Mononuclear cell (primary cell): ENCODE data around the gene EXOC3L4. TPM values are rescaled to one million over a fixed set of nuclear protein-coding genes. Genes with fewer than 3 reads are reported as not detected.
"Not testable (repeated sequence)": the region's sequence is repeated elsewhere in the genome, so short reads cannot be mapped to it uniquely, and the experiment has no call there.

ENCODE experiments used
- H3K27me3 ChIP-seq: 2 replicates; pipeline ENCODE4 v1.6.0; 2011; ENCODE audit warnings: low read length, control low read depth; ENCODE audit not compliant: insufficient read depth
- H3K4me1 ChIP-seq: 2 replicates; pipeline ENCODE4 v1.5.1; 2011; ENCODE audit warnings: mild to moderate bottlenecking, low read length, control low read depth; ENCODE audit not compliant: insufficient read depth
- H3K4me3 ChIP-seq: 2 replicates; pipeline ENCODE4 v1.5.1; 2011; ENCODE audit warnings: mild to moderate bottlenecking, low read length, moderate library complexity
- H3K9me3 ChIP-seq: 2 replicates; pipeline ENCODE4 v1.5.1; 2011; ENCODE audit warnings: low read depth, mild to moderate bottlenecking, control low read depth, low read length
- total RNA-seq: library from RNA; depleted of rRNA; stranded (reverse); fragments of >200 nt; gene quantifications from one replicate; pipeline ENCODE4 v1.2.3, GENCODE V29; 2012

The EXOC3L4 gene
- not detected for total RNA-seq

GRCh38 chr14:103094406-103095209 lies at the start of gene EXOC3L4:
EXOC3L4 (plus strand) TSS chr14:103094725; CDS start chr14:103100220, 5,495 bp downstream.
- H3K27me3 ChIP-seq, result peaks cover 5% of the 10 kb centered on the region
- peaks cover 15% of the 10 kb centered on the region for H3K4me1 ChIP-seq
- H3K4me3 ChIP-seq, result no peak within 1 kb of the TSS
- no peaks in the 10 kb centered on the region for H3K9me3 ChIP-seq

DNA sequence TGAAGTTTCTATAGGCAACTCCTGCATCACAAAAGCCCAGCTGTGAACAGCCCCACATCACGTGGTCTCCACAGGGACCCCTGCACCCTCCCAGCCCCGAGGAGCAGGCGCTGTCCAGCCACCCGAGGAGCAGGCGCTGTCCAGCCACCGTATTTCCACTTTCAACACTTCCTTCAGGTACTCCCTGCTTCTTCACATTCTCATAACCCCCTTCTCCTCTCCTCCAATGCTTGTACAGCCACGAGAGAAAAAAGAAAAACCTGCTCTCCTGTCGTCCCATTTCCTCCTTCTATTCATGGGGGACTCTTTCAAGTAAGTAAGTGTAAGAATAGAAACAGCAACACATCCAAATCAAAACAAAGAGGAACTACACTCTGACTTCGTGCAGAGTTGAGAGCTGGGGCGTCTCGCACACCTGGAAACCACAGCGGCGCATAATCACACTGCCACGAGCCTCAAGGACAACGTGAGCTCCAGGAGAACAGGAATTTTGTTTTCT lies 49.1 kb upstream of the EXOC3L4 start:
- Histone ChIP-seq H3K4me3 (no peak overlapping the region), H3K4me1 (peaks cover 9% of the 10 kb centered on the region), H3K27me3 (no peaks in the 10 kb centered on the region), H3K9me3 (no peaks in the 10 kb centered on the region)

- H3K4me1 ChIP-seq, H3K9me3 ChIP-seq, H3K27me3 ChIP-seq, H3K4me3 ChIP-seq: not testable (repeated sequence)
These were observed 47.1 kb upstream of the EXOC3L4 start for GRCh38 chr14:103047453-103047852.

DNA sequence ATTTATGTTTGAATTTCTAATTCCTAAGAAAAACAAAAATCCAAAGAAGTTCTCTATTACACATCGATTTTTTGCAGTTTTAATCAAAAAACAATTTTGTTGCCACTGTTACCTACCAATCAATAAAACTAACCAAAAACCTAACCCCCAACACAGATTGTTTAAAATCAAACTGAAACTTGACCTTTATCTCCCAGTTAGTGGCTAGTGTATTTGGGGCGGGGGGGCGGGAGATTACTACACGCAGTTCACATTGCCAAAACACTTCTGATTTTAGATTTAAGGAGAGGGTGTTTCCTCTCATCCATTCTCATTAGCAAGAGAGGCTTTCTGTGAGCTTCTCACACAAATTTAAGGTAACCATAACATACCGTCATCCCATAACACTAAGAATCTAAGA lies 43.6 kb upstream of the EXOC3L4 start:
- H3K4me3 ChIP-seq, result no peak overlapping the region
- peaks cover 12% of the 10 kb centered on the region for H3K27me3 ChIP-seq
- peaks cover 1% of the 10 kb centered on the region for H3K4me1 ChIP-seq
- H3K9me3 ChIP-seq, result no peaks in the 10 kb centered on the region

- Histone ChIP-seq H3K4me3 (no peak overlapping the region), H3K4me1 (no peaks in the 10 kb centered on the region), H3K27me3 (peaks cover 15% of the 10 kb centered on the region)
These were observed 42.1 kb upstream of the EXOC3L4 start for GRCh38 chr14:103052407-103052806.

DNA sequence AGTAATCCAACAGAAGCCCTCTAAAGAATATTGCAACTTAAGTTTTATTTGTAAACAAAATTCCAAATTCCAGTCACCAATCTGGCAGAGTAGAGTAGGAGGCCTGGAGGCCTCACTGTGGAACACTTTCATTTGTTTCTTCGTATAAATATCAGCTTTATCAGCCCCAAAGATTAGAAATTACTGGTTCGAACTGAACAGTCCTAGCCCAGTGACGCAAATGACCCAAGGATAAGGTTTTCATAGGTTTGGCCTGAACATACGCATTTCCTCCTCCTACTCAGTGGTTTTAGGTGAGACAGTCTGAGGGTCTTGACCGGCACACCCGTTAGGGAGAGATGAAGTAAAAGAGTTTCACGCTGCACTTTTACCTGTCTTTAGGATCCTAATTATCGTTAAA lies 38.8 kb upstream of the EXOC3L4 start:
- Histone ChIP-seq H3K4me1 (peaks cover 7% of the 10 kb centered on the region), H3K9me3 (no peaks in the 10 kb centered on the region), H3K27me3 (peaks cover 34% of the 10 kb centered on the region), H3K4me3 (no peak overlapping the region)

More at GRCh38 chr14:103052407-103052806, 42.1 kb upstream of the EXOC3L4 start:
- H3K9me3 ChIP-seq, result no peaks in the 10 kb centered on the region

DNA sequence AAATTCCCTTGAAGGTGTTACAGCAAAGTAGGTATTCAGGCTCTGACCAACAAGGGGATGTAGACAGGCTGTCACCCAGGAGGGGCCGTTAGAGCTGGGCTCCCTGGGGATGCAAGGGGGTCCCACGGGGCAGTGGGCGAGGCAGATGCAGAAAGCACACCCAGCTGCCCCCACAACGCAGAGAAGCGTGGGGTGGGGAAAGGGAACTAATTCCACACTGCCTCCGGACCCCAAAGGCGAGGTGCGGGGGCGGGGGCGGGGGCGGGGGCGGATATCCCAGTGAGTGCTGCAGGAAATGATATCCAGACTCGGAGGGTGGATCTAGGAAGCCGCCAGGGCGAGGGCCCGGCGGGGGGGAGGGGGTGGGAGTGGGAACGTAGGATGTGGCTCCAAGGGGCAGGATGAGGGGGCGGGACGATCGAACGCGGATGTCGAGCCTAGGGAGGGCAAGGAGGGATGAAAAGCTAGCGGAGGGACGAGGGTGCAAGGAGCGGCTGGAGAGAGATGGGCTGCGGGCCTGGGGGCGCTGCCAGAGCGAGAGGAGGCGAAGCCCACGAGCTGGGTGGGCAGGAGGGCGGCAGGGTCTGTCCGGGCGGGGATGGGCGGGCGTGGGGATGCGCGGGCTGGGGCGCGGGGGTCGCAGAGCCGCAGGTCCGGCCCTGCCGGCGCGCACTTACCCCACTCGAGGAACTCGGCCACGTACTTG lies 38.0 kb upstream of the EXOC3L4 start:
- H3K4me1 ChIP-seq, result peaks cover 7% of the 10 kb centered on the region
- no peaks in the 10 kb centered on the region for H3K9me3 ChIP-seq
- H3K4me3 ChIP-seq, result peak overlapping the region; percentile 39
- H3K27me3 ChIP-seq, result peaks cover 34% of the 10 kb centered on the region

DNA sequence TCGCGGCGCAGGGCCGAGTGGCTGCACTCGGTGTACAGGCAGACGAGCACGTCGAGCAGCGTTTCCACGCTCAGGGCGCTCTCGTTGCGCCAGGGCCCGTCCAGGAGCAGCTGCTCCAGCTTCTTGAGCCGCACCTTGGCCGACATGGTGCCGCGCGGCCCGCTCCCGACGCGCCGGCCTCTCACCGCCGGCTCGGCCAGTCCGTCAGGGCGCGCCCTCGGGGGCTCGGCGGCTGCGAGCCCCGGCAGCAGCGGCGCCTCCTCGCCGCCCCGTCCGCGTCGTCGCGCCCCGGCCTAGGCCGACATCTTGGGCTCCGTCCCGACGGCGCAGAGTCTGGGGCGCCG lies 37.5 kb upstream of the EXOC3L4 start:
- Histone ChIP-seq H3K4me3 (peak overlapping the region; percentile 39), H3K27me3 (peaks cover 34% of the 10 kb centered on the region), H3K9me3 (no peaks in the 10 kb centered on the region), H3K4me1 (peaks cover 7% of the 10 kb centered on the region)

- Histone ChIP-seq H3K27me3 (peaks cover 34% of the 10 kb centered on the region), H3K9me3 (no peaks in the 10 kb centered on the region), H3K4me1 (peaks cover 7% of the 10 kb centered on the region), H3K4me3 (peak within 1 kb of the TSS; percentile 39)
These were observed 37.0 kb upstream of the EXOC3L4 start, which contains the start of gene CDC42BPB for GRCh38 chr14:103057372-103058163. CDC42BPB (minus strand) TSS chr14:103057549; CDS start chr14:103057173, 376 bp downstream.

GRCh38 chr14:103058164-103059055 lies 36.1 kb upstream of the EXOC3L4 start:
- no peaks in the 10 kb centered on the region for H3K9me3 ChIP-seq

DNA sequence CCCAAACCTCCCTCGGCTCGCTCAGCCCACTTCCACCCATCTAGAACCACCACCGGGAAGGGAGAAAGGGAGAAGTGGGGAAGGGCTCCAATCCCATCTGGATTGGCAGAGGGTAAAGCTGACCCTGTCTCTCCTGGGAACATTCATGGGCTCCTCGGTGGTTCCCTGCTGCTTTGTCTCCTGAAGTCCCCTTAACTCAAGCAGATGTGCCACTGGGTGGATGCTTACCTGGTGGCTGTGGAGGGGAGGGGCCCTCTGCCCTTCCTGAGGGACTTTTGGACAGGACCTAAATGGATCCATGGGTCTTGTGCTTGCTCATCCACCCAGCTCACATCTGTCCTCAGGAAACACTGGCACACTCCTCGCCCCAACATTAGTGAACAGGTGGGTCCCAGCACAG lies 35.0 kb upstream of the EXOC3L4 start:
- peaks cover 7% of the 10 kb centered on the region for H3K4me1 ChIP-seq
- H3K9me3 ChIP-seq, result no peaks in the 10 kb centered on the region
- peaks cover 33% of the 10 kb centered on the region for H3K27me3 ChIP-seq
- no peak overlapping the region for H3K4me3 ChIP-seq

More at GRCh38 chr14:103058164-103059055, 36.1 kb upstream of the EXOC3L4 start:
- H3K4me1 ChIP-seq, result peaks cover 7% of the 10 kb centered on the region
- peaks cover 34% of the 10 kb centered on the region for H3K27me3 ChIP-seq
- peak overlapping the region; percentile 32 for H3K4me3 ChIP-seq

DNA sequence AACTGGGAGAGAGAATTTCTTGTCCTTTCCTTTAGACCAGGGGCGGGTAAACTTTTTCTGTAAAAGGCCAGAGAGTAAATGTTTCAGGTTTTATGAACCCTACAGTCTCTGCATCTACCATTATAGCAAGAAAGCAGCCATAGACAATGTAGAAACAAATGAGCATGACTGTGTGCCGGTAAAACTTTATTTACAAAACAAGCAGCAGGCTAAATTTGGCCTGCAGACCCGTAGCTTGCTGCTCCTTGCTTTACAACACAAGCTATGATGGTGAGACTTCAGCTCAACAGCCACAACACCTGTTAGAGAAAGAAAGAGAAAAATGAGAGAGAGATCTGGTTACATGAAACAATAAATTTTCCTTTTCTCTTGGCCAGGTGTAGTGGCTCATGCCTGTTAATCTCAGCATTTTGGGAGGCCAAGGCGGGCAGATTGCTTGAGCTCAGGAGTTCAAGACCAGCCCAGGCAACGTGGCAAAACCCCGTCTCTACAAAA lies 33.0 kb upstream of the EXOC3L4 start:
- Histone ChIP-seq H3K4me3 (no peak overlapping the region), H3K9me3 (no peaks in the 10 kb centered on the region), H3K27me3 (peaks cover 21% of the 10 kb centered on the region), H3K4me1 (peaks cover 7% of the 10 kb centered on the region)

GRCh38 chr14:103064436-103064835 lies 30.1 kb upstream of the EXOC3L4 start:
- Histone ChIP-seq H3K27me3 (peaks cover 8% of the 10 kb centered on the region), H3K4me3 (no peak overlapping the region), H3K4me1 (no peaks in the 10 kb centered on the region), H3K9me3 (no peaks in the 10 kb centered on the region)

DNA sequence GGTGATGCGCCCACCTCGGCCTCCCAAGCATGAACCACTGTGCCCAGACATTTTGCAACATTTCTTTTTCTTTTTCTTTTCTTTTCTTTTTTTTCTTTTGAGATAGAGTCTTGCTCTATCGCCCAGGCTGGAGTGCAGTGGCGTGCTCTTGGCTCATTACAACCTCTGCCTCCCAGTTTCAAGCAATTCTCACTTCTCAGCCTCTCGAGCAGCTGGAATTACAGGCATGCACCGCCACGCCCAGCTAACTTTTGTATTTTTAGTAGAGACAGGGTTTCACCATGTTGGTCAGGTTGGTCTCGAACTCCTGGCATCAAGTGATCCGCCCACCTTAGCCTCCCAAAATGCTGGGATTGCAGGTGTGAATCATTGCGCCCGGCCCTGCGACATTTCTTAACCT lies 29.5 kb upstream of the EXOC3L4 start:
- no peaks in the 10 kb centered on the region for H3K4me1 ChIP-seq
- H3K27me3 ChIP-seq, result peaks cover 6% of the 10 kb centered on the region
- no peaks in the 10 kb centered on the region for H3K9me3 ChIP-seq
- no peak overlapping the region for H3K4me3 ChIP-seq
